Measurements from ENCODE around the gene MYLIP.
A peak's percentile ranks its signal among the peaks of the same experiment; 100 is the strongest.

Gene MYLIP

DNA sequence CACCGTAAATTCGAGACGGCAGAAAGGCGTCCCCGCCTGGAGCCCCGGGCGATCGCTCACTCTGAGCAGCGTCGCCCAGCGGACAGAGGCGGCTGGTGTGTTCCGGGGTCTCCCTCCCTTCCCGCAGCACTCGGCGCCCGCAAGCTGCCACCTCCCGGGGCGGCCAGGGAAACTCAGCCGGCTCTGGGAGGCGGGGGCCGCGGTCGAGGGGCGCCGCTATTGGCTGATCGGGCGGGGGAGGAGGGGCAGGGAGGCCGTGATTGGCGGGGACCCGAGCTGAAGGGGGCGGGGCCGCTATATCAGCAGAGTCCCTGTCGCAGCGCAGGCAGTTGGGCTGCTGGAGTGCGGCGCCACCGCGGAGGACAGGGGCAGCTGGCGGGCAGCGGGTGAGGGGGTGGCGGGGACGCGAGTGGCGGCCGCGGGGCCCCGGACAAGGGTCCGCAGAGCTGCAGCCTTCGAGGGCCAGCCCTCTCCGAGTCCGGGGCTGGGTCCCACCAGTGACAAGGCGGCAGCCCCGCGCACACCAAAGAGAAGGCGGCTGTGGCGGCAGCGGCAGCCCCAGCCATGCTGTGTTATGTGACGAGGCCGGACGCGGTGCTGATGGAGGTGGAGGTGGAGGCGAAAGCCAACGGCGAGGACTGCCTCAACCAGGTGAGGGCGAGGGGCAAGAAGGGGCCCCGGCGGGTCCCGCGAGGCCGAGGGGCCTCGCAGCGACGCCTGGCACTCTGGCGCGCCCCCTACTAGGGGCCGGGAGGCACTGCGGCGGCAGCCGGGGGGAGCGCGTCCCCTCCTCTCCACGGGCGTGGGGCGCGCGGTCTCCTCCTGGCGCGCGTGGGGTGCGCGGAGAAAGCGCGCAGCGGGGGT is at the start of gene MYLIP:
MYLIP (plus strand) TSS at position 328 of the 864 bp plus-strand sequence; CDS start at position 565, 237 bp downstream.
- peak; percentile 97 for DNase-seq (ENCODE audit: low spot score)

DNA sequence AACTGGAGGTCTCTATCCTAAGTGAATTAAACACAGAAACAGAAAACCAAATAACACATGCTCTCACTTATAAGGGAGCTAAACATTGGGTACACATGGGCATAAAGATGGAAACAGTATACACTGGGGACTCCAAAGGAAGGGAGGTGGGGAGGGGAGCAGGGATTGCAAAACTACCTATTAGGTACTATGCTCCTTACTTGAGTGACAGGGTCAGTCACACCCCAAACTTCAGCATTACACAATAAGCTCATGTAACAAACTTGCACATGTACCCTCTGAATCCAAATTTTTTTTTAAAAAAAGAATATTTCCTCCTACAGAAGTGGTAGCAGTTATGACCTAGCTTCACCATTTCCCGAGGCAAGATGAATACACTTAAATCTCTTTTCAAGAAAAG is 49.5 kb upstream of the MYLIP start:
- no peak for DNase-seq (ENCODE audit: low spot score)

DNA sequence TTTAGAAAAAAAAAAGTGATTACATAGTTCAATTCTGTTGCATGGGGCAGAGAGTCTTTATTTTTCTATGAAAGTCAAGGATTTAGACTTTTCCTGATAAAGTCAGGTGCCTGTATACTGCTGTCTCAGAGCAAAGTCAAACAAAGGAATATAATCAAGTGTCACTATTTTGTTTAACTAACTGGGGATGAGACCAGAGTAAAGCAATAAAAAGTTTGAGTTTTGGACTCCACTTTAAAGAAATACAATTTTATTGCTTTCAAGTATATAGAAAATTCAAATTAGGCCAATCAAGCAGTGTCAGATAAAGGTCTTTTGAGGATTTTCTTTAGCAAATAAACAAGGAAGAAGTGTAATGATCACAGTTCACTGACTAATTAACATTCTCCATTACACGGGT is 48.7 kb upstream of the MYLIP start:
- no peak for DNase-seq (ENCODE audit: low spot score)

DNA sequence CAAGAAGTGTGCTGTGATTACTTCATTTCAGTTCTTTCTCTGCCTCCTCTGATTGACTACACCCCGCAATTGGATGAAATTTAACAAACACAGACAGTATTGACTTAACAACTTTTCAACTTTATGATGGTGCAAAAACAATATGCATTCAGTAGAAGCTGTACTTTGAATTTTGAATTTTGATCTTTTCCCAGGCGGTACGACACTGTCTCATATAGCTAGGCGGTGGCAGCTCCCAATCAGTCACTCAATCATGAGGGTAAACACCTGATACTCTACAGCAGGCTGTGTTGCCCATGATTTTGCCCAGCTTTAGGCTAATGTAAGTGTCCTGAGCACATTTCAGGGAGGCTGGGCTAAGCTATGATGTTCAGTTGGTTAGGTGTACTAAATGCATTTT is 47.6 kb upstream of the MYLIP start:
- DNase-seq (ENCODE audit: low spot score) = no peak

DNA sequence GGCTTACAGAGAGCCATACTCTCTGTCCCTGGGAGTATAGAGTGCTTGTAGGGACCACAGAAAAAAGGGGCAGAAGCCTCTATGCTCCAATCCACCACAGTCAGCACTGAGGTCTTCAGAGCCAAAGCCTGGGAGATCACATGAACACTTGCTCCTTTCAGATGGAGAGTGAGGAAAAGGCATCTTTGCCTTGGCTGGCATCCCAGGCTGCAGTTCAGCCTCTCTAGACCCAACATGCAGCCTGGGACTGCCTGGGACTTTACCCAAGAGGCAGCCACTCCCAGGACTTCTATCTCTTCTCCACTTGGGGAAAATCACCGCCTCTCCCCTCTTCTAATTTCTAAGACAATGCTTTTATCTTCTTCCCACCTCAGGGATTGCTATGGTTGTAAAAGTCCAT is 46.5 kb upstream of the MYLIP start:
- no peak for DNase-seq (ENCODE audit: low spot score)

DNA sequence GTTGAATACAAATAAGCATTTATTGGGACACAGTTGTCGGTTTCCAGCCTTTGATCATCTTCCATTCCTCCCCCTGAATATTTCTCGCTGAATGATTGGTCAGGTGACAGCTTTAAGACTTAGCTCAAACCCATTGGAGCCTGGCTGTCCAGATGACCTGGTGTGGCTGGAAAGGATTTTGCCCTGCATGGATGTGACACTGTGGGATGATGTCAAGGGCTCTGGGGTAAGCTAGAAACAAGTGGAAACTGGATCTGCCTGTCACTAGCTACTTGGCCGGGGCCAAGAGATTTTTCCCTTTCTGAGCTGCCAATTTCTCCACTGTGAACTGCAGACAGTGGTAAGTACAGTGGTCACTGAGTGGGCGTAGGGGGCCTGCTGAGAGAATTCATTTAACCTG is 41.9 kb upstream of the MYLIP start:
- DNase-seq (ENCODE audit: low spot score) = no peak

DNA sequence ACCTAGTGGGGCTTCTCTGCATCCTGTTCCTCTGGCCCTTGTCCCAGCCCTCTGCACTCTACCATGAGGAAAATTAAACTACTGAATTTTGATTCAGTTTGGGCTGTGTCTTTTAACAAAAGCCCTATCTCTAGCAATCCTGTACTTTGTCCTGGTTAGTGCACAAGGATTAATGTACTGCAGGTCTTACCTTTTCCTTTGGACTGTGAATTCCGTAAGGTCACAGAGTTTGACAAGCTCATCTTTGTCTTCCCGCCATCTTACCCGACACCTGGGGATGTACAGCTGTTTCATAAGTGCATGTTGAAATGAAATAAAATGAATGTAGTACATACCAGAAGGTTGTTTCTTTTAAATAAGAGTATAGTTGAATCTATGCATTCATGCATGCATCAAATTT is 41.5 kb upstream of the MYLIP start:
- no peak for DNase-seq (ENCODE audit: low spot score)

DNA sequence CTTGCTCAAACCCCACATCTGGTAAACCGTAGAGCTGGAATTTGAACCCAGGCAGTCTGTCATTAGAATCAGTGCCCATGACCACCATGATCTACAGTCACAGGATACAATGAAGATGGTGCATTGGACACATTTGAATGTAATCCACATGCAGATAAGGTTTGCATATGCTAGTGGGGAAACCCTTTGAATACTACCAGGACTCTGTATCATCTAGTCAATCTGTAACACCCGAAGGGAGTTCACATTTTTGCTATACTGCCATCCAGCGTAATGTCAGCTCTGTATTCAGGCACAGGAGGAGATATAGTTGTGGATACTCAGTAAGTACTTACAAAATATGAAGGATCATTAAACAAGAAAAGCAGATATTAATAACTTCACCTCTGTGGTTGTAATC is 40.5 kb upstream of the MYLIP start:
- DNase-seq (ENCODE audit: low spot score) = no peak

DNA sequence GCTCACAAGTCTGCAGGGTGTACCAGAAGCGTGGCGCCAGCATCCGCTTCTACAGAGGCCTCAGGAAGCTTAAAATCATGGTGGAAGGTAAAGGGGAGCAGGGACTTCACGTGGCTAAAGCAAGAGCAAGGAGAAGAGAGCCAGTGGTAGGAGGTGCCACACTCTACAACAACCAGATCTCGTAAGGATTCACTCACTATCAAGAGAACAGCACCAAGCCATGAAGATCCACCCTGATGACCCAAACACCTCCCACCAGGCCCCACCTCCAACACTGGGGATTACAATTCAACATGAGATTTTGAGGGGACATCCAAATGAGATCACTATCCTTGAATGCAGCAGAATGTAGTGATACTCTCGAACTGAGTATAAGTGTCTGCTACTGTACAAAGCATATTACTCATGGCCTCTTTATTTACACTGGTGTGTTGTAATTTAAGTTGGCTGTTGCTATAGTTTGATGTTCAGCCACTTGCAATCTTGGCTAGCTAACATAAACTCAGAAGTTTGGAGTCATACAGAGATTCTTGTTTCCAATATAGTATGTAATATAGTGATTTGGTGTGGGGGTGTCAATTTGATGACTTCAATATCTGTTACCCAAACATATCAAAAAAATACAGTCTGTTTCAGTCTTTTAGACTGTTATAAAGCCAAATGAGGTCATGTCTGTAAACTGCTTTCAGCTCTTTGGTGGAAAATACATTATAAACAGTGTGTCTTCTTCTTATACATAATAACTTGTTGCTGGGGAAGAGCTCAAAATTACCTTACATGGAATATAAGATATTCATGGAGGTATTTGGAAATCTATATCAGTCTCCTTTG is 39.4 kb upstream of the MYLIP start:
- DNase-seq (ENCODE audit: low spot score) = no peak

DNA sequence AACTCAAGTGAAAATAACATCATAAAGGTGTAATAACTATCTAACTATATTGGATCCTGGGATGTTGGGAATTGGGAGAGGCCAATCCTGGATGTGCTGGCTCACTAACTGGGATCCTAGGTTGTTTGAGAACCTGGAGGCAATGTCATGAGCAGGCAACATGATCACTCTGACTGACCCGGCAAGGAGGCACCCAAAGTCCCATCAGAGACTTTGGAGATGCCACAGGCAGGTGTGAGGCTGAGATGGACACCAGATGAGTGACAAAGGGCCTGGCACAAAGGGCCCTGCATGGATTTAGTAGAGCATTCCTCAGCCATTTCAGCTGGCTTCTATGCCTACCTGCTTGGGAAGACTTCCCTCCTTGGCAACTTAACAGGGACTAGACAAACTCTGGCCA is 38.4 kb upstream of the MYLIP start:
- DNase-seq (ENCODE audit: low spot score) = no peak

DNA sequence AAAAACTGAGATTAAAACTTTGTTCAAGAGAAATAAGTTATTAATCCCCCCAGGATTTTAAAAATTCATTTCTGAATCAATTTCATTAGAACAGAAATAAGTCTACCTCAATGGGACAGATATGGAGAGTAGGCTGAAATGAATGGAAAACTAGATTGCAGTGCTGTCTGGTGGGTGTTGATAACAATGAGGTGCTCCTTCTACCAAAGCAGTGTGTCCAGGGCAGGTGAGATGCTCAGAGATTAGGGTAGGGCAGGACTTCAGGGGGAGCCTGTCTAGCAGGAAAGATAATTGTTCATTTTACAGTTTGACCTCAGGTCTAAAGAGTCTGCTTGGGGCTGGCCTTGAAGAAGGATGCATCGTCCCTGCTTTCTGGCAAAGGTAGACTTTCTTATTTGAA is 38.0 kb upstream of the MYLIP start:
- no peak for DNase-seq (ENCODE audit: low spot score)

DNA sequence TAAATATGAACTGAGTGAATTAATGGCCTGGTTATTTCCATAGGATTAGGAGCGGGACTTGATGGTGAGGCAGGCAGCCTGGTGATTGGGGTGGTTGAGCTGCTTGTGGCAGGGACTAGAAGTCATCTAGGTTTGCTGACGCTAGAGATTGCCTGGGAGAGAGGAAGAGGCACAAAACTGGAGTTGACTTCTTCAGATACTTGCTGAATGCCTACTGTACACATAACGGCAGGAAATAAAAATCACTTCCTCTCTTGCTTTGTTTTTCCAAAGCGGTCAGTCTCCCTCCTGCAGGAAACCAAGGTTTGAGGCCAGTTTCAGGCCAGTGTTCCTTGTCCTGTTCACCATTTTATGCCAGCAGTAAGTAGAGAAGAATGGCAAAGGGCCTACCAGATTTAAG is 36.7 kb upstream of the MYLIP start:
- no peak for DNase-seq (ENCODE audit: low spot score)

DNA sequence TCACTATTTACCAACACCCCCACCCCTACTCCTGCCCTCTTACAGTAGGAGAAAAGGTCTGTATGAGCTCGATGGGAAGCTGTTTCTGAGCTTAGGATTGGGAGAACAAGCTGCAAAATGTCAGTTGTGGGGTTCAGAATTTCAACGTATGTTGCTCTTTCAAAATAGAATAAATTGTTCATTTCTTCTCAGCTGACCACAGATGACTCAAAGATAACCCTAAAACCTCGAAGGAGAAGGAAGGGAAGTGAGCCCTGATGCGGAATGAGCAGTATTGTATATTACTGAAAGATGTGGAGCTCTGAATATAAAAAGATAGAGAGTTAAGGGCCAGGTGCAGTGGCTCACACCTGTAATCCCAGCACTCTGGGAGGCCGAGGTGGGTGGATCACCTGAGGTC is 35.9 kb upstream of the MYLIP start:
- DNase-seq (ENCODE audit: low spot score) = no peak

DNA sequence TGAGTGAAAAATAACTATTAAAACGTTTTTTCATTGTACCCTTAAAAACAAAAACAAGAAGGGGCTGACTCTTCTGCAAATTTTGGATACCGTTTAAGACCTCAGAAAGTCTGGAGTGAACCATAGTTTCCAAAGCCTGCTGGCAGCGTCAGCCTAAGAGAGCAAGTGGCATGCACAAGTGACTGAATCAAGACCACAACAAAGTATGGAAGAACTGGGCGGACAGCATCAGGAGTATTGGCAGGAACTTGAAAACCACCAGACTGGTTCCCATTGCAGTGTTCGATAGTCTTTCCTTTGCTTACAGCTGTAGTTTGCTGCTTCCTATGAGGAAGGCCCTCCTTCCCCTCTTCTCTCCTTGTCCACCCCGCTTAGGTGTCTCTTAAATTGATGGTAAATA is 33.7 kb upstream of the MYLIP start:
- DNase-seq (ENCODE audit: low spot score) = no peak

DNA sequence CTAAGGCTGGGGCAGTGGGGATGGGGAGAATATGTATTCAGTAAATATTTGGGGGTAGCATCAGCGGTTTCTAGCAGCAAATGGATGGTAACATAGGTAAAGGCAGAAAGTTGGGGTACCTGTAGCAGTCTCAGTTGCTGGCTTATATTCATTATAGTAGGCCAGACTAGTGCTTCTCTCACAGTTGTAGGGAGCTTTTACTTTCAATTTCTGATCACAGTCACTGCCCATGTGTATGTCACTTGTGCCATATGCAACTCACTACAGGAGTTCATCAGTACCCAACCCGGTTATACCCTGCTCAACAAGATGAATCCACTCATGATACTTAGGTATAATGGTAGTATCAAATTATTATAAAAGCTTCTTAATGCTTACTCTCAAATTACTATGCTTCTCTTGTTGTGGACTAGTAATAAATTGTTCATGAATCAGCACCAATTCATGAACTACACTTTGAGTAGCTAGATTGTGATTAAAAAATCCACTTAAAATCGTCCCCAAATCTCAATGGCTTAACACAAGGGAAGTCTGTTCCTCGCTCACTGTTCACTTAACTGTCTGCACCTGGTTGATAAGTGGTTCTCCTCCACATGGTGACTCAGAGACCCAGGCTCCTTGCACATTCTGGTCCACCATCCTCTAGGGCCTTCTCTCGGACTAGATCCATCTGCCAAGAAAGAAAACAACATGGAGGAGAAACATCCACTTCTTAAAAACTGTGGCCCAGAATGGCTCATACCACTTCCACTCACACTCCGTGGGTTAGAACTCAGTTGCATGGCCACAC is 31.3 kb upstream of the MYLIP start:
- DNase-seq (ENCODE audit: low spot score) = no peak

DNA sequence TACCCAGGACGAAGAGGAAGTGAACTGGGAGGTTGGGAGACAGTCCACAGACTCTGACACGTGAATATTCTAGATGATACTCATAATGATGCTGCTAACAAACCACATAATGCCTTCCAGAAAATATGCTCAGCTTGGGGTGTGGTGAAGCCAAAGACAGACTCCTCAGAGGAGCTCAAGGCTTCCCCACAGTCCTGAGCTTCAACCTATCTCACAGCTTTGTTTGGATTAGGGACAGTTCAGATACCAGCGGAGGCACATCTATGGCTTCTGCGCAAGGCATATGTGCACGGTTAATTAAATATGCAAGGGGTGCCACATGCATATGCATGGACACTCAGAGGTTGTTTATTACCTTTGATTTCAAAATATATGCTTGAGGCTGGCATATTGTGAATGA is 30.7 kb upstream of the MYLIP start:
- DNase-seq (ENCODE audit: low spot score) = no peak

DNA sequence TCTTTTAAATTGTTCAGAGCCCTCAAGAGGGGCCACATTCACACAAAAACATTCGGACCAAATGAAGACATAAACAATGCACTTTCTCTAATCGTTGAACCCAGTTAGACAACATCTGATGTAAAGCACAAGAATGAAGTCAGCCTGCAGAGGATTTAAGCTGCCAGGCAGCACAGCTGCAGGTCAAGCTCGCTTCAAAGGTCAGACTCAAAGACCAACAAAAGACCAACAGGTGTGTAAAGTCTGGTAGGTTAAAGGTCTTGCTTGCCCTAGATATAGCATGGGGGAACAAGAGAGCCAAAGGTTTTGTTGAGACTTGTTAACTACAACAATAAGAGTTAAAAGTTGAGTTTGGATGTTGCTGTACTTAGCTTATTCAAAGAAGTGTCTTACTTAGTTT is 26.7 kb upstream of the MYLIP start:
- no peak for DNase-seq (ENCODE audit: low spot score)

DNA sequence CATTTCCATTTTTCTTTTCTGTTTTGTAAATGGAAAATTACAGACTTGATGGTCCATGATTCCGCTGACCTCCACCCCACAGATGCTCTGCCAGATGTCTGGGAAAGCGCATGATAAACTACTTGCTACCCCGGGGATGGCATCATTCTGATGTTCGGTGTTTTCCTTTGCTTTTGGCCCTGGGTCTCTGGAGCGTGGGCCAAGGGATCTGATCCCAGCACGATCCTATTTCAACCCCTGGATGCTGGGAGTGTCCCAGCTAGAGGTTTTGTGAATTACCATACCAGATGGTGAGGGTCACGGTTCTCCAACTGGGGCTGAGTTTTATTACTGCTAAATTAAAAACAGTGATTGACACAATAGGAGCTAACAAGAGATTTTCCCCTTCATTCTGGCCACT is 25.2 kb upstream of the MYLIP start:
- DNase-seq (ENCODE audit: low spot score) = no peak

DNA sequence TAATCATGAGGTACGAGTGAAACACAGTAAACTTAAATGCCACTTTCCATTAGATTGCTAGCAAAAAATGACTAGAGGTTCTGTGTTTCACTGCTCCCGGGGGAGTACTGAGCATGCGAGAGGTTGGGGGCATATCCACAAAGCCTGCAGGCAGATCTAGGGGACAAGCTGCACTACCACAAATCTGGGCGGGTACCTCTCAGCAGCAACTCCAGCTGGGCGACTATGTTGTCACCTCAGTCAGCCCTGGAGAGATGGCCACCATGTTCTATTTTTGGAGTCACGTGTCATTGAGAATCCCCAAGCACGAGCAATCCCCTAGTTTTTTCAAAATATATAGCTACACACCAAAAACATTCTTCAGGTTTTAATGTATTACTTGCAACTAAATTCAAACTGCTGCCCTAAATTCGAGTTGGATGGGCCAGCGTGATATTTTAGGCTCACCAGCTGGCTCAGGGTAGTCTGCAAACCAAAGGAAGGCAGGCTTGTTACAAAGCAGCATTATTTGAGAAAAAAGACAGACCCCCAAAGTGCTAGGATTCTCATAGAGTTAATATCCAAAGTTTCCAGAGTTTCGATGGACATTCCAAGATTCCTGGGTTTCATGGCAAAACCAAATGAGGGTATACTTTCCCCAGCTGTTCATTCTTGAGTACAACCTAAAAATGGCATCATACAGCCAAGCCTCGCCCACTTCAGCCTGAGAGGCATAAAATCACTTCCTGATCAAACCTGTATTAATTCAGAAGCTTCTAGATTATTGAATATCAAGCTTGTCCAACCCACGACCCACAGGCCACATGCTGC is 24.1 kb upstream of the MYLIP start:
- no peak for DNase-seq (ENCODE audit: low spot score)

DNA sequence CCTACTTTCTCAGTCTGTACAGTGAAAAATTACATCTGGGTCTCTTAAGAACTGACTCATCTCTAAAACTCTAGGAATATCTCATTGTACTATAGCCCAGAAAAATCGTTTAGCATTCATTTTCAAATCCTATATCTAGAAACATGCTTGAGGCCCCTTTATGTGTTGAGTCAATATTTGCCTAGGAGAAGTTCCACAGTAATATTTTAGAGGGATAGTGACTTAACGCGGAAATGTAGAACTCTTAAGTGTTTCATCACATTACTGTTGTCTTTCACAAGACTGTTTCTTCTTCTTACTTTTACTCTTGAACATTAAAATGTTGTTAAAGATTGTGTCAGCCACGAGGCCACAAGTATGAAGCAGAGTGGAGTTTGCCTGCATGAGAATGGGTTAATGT is 23.0 kb upstream of the MYLIP start:
- no peak for DNase-seq (ENCODE audit: low spot score)

DNA sequence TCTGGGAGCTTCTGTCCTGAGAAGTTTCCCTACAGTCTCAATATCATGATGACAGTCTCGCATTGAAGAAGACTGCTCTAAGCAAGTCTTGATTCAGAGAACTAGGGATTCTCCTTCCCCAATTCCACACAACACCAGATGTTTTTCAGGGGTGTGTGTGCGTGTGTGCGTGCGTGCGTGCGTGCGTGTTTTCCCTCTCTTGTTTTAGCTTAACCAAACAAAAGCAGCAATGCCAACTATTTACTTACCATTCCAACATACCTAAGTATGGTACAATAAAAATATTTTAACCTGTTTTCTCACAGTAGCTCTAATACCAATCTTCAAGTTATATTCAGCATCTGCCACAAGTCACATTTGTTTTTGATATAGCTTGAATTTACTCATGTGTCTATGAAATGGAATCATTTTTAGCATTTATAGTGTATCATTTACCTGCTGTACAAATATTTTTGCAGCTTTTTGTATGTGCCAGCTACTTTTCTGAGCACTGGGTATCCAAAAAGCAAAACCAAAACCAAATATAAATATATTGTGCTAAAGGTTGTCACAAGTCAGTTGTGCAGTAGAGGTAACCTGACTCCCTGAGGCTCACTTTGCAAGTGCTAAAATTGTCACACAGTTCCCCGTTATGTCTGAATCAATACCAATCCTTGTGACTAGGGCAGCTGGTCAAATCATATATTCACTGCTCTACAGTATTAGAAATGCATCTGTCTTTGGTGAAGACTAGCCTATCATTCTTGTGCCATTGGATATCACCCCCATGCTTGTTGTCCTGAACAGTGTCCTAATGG is 21.7 kb upstream of the MYLIP start:
- no peak for DNase-seq (ENCODE audit: low spot score)
